GM18858 (cell line): Measurements from ENCODE around the gene GMPR.
"Not testable (repeated sequence)": the region's sequence is repeated elsewhere in the genome, so short reads cannot be mapped to it uniquely, and the experiment has no call there.

ENCODE experiments used
- ATAC-seq: cut with Tn5 transposase; IDR thresholded peaks from one replicate; pipeline ENCODE4 v1.9.1; 2021; ENCODE audit not compliant: unreplicated experiment

GMPR gene

GRCh38 chr6:16225062-16225731 is 13.2 kb upstream of the GMPR start:
- not testable (repeated sequence) for ATAC-seq

GRCh38 chr6:16226117-16227047 is 12.0 kb upstream of the GMPR start:
- ATAC-seq, result not testable (repeated sequence)

GRCh38 chr6:16227048-16227562 is 11.3 kb upstream of the GMPR start:
- no peak for ATAC-seq

- ATAC-seq, result no peak
These were observed 10.8 kb upstream of the GMPR start for GRCh38 chr6:16227605-16228004.

DNA sequence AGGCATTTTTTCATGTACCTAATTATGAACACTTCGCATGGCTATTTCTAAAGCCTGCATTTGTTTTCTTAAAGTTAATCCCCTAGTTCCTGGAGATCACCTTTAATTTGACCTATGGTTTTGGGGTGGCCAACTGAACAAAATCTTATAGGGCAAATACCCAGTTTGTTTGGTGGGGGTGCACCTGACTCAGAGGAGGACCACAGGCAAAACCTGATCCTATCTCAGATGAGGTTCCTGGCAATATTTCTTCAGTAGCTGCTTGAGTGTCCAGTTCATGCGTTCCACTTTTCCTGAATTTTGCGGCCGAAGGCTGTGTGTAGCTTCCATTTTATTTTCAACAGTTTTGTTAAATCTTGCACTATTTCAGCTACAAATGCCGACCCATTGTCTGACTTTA is 10.3 kb upstream of the GMPR start:
- no peak for ATAC-seq

GRCh38 chr6:16228709-16229665 is 9.4 kb upstream of the GMPR start:
- ATAC-seq, result no peak

DNA sequence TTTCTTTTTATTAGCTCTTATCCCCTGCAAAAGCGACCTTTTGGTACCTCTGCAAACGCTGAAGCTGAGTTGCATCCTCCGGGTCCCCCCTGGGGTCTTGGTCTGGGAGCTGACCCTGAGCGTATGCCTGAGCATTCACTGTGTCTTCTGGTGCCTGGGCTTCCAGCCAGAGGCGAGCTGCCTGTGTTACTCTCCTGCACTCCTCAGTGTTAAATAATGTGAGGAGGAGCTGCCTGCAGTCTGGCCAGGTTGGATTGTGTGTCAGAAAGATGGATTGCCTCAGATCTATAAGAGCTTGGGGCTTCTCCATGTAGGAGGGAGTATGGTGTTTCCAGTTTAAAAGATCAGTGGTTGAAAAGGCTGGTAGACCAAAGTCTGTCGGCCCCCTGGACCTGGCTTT is 8.7 kb upstream of the GMPR start:
- ATAC-seq, result no peak

DNA sequence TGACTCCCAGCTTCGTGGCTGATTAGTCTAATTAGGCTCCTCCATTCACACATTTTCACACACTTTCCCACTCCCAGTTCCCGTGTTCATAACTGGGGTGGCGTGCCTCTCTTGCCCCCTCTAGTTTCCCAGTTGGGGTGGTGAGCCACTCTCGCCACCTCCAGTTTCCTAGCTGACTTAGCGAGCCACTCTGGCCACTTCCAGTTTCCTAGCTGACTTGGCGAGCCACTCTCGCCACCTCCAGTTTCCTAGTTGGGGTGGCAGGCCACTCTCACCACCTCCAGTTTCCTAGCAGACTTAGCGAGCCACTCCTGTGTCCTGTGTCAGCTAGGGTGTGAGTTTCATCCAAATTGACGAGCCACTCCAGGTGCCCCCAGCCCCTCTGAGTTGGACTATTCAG is 7.4 kb upstream of the GMPR start:
- ATAC-seq, result no peak

- no peak for ATAC-seq
These were observed 6.3 kb upstream of the GMPR start for GRCh38 chr6:16232086-16232485.

DNA sequence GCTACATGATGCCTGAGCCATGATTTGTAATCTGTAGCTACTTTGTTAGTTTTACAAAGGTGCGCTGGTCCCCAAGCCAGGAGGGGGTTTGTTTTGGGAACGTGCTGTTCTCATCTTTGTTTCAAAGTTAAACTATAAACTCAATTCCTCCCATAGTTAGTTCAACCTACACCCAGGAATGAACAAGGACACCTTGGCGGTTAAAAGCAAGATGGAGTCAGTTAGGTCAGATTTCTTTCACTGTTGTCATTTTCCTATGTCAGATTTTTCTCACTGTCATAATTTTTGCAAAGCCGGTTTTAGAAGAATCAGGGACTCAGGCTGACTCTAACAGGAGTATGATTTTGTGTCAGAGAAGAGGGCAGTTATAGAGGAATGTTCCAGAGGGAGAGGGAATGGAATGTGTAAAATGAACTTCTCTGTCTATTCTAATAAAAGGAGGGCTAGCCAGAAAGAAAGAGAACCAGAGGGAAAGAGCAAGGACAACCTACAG is 2.3 kb upstream of the GMPR start:
- no peak for ATAC-seq

DNA sequence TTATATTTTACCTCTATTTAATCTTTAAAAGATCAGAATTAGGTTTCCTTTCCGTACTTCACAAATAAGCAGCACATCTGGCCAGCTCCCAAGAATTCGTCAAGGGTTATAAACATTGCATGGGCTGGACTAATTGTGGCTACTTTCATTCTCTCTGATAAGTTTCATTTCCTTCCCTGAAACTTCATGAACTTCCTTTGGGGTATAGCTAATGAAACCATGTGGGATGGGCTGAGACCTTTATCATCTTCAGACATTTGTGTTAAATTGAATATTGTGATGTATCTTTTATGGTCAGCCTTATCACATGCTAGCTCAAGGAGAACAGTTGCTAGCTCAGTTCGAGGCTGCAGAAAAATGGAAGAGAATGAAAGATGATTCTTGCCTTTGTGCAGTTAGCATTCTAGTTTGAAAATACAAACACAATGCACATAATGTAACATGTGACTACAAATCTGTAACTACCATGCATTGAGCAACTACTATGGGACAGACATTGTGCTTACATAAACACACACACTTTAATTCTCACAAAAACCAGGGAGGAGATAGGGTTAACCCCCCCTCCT is 1.7 kb upstream of the GMPR start:
- peak; percentile 68 for ATAC-seq

DNA sequence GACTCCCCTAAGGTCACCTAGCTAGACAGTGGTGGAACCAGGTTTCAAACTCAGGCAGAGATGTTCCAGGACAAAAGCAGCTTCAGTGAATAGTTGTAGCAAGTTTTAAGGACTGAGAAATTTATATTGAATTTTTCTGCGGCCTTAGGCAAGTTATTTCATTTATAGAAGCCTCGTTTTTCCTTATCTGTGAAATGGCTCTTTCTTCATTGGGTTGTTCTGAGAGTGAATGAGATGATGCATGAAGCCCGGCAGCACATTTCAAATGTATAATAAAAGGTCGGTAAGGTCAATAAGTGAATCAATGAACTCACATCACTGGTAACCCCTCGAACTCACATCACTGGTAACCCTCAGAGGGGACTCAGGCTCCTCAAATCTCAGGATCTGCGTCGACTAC is 1.1 kb upstream of the GMPR start:
- ATAC-seq, result no peak

GRCh38 chr6:16238963-16239797 is 793 bp downstream of the GMPR start:
- ATAC-seq, result no peak

GRCh38 chr6:16239798-16240123 is 1.4 kb downstream of the GMPR start:
- ATAC-seq, result no peak

GRCh38 chr6:16240589-16241320 is 2.4 kb downstream of the GMPR start:
- no peak for ATAC-seq

- no peak for ATAC-seq
These were observed 2.9 kb downstream of the GMPR start for GRCh38 chr6:16241321-16241689.

GRCh38 chr6:16243055-16243454 is 4.7 kb downstream of the GMPR start:
- no peak for ATAC-seq

- no peak for ATAC-seq
These were observed 5.3 kb downstream of the GMPR start for GRCh38 chr6:16243664-16244063.

DNA sequence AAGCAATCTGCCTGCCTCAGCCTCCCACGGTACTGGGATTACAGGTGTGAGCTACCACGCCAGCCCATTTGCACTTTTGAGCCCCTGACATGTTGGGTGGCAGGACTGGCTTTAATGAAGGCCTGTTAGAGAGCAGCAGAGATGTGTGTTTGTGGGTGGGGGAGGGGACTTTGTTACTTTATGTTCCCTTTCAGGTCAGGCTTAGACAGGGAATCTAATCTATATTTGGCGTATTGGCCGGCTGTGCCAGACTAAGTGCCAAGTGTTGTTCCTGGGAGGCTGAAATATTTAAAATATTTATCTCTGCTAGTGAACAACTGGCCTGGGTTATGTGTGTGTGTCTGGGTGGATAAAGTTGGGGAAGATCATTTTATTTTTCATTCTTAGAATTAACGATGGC is 6.1 kb downstream of the GMPR start:
- no peak for ATAC-seq
